GM18858 (cell line): ENCODE results near the gene PRCP.

ENCODE experiments used
- ATAC-seq: cut with Tn5 transposase; IDR thresholded peaks from one replicate; pipeline ENCODE4 v1.9.1; 2021; ENCODE audit not compliant: unreplicated experiment

The PRCP gene

DNA sequence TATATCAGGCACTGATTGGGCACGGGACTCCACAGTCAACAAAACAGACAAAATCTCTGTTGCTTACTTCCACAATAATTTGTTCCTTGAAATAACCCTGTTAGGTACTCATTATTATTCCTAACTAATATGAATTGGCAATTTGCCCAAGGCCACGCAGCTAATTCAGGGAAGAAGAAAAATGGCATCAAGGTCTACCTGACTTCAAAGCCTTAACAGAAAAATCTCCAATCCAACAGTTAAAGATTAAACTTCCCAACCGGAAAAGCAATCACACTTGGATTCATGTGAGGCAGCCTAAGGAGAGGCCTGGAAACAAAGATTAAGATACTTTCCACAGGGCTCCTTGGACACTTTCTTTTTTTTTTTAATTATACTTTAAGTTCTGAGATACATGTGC lies 68.9 kb downstream of the PRCP start:
- ATAC-seq = no peak

DNA sequence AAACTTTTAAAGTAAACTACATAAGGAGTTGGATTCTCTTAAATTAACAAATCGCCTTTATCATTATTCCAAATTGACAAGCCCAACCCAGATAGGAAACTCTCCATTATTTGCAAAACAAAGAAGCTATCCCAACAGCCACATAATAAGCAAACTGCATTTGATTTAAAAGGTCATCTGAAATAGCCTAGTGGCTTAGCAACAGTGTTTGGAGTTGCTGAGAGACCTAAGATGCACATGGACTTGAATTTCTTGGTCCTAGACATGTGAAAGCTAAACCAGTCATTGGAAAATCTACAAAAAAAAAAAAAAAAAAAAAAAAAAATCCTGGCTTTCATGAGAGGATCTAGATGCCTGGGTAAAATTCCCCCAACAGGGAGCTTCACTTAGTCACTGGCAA lies 69.5 kb downstream of the PRCP start:
- ATAC-seq = no peak

DNA sequence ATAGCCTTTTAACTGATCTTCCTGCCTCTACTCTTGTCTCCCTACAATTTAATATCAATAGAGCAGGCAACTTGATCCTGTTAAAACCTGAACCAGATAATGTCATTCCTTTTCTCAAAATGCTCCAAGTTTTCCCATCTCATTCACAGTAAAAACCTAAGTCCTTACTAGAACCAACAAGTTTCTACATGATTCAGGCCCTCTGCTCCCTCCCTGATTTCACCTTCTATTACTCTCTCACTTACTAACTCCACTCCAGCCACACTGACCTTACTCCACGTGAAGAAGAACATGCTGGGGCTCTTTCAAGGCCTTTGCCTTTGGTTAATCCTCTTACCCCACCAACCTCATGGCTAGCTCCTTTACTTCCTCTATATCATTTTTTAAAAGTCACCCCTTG lies 71.1 kb downstream of the PRCP start:
- no peak for ATAC-seq

DNA sequence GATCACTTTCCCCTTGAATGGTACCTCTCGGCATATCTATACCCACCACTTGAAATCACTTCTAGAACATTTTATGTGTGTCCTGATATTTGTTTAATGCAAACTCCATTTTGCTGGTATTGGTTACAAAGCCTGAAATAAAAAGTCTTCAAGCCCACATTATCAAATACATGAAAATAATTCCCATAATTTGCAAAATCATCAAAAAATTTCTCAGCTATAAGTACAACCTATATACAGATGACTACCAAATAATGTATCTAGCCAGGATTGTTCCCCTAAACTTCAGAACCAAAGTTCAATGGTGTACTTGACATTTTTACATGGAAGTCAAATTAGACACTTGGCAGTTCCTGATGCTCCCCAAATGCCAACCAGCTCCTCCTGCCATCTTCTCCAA lies 71.8 kb downstream of the PRCP start:
- ATAC-seq = no peak

DNA sequence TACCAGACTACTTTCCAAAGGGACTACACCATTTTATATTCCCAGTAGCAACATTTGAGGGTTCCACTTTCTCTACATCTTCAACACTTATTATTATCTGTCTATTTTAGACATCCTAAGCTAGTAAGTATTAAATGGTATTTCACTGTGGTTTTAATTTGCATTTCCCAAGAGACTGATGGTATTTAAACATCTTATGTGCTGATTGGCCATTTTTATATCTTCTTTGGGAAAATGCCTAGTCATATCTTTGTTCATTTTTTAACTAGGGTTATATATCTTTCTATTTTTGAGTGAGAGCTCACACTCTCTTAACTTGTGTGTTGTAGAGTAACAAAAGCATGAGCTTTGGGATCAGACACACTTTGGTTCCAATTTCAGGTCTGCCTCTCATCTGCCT lies 73.7 kb downstream of the PRCP start:
- no peak for ATAC-seq

DNA sequence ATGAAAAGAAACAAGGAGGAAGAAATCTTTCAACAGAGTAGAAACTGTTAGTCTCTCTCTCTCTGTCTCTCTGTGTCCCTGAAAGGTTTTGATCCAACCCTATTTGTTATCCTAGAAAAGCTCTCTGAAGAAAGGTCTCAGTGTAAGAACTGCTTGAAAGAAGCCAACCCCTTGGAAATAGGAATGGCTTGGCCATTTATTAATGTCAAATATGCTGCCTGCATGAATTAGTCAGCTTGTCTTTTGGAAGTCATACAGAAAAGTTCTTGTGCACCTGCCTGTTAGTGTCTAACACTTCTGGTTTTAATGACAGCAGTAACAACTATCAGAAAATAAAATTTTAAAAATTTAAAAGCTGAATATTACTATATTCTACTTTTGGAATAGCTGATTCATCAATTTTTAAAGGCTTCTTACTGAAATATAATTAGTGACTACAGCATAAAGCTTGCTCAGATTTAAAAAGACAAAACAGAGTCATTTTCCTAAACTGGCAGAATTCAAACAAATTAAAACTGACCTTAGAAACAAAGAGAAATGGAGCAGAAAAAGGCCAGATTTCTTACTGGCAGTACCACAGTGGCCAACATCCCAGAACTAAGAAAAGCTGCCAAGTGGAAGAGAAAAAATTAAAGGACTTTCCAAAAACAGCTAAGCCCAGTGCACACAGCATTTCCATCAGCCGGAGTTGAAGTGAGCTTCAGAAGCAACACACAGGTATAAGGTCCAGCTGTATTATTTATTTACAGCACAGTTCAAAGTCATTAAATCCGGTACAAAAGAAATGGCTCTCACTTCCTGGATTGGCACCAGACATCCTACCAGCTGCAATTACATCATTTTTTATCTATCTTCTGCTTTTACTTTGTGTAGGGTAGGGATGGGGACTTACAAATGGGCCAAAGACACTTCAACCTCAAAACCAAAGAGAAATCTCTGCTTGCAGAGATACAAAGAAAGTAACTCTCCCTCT lies 76.3 kb downstream of the PRCP start:
- no peak for ATAC-seq

DNA sequence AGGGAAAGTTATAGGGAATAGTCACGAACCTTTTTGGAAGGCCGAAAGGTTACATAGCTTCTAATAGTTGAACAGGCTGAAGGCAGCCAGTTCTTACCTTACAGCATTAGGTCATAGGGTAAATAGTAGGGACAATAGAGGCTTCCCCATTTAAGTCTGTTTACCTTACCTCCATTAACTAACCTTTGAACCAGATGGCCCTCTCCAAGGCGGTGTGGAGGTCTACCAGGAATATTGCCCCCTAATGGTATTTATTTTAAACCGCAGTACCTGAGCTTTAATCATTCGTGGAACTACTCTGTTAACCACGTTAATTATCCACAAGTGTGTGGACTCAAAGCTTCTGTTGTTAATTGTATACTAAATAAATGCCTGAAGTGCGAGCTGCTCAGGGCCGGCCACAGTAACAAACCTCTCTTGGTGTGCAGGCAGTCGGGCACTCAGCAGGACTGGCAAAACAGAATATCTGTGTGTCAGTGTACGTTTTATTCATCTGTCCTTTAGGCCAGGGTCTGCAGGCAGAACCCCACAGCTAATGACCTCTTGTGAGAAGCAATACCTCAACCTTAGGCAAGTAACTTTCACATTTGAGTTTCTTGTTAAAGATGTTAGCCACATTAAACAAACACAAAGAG lies 81.7 kb downstream of the PRCP start:
- ATAC-seq = no peak

DNA sequence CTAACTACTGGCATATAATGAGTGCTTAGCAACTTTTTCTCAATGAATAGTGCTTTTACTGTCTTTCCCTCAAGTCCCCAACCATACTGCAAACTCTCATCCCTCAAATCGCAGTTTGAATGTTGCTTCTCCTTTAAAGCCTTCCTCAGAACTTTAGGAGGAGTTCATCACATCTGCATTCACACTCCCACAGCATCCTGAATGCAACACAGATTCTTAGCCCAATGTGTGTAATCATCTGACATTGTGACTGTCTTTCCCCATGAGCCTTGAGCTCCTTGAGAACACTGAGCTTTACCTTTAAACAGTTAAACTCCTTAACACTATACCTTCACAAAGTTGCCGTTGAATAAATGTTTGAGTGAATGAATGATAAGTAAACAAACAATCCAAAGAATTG lies 84.8 kb downstream of the PRCP start:
- ATAC-seq = no peak

DNA sequence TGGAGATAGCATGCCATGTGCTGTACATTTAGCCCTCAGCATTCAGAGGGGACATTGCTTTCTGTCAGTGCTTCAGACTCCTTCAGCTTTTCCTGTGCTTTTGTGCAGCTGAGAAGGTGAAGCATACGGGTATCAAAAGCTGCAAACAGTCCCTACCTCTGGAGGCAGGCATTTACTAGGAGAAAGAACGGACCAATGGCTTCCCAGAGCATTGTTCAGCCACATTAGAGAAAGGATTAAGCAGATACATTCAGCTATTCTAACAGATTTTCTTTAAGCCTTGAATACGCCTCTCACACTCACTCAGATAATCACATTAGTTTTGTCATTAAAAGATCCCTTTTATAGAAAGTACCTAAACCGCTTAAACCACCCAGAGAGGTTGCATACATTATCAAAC lies 85.9 kb downstream of the PRCP start:
- ATAC-seq = no peak

DNA sequence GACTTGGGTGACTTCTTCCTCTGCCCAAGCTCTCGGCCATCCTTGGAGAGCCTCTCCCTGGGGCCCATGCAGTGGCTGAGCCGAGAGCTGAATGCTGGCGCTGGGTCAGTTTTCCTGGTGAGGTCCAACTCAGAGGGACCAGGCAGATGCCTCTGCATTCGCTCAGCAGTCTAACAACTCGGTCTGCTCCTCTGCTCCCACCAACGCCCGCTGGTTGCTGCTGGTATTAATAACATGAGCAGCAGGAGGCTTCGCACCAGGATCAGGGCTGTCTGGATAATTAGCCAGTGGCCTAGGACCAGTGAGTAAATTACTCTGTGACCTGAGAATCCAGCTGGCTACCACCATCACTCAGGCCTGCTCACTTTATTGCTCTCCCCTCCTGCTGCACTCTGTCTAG lies 88.9 kb downstream of the PRCP start:
- ATAC-seq = no peak

DNA sequence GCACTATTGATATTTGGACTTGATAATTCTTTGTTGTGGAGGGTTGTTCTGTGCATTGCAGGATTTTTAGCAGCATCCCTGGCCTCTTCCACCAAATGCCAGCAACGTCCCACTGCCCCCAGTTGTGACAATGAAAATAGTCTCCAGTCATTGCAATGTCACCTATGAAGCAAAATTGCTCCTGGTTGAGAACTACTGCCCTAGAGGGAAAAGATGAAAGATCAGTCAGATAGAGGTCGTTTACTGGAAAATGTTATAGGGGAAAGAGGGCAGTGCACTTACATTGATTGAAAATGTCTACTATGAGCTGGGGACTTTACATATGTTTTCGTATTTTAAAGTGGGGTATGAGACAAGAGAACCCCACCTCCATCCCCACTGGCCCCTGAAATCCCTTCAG lies 89.5 kb downstream of the PRCP start:
- no peak for ATAC-seq

DNA sequence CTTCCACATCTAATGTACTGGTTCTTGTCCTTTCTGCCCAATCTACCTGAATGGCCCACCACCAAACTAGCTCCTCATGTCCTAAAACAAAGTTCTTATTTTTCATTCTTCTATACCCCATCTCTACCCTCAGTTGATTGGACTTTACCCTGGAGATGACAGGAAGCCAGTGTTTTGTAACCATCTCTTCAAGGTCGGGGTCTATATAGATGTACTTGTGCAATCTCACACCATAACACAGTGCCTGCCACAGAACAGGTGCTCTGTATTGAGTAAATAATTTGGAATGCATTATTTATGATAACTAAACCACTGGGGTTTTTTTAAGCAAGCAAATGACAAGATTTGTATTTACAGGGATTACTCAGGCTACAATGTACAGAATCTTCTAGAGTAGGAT lies 89.9 kb downstream of the PRCP start:
- ATAC-seq = no peak

DNA sequence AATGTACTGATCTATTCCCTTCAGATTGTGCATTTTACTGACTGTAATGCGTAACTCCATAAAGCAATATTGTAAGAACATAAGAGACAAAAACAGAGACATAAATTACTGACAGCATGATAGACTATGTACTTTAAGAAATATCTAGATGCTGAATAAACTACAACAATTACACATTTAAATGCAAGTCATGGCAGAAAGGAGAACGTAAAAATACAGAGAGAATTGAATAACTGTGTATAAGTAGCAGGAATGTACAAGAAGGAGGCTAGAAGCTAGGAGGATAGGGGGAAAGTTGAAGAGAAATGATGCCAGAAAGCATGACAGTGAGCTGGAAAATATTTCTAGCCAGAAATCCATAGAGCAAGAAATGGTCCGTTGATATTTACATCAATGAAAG lies 92.6 kb downstream of the PRCP start:
- ATAC-seq = no peak

DNA sequence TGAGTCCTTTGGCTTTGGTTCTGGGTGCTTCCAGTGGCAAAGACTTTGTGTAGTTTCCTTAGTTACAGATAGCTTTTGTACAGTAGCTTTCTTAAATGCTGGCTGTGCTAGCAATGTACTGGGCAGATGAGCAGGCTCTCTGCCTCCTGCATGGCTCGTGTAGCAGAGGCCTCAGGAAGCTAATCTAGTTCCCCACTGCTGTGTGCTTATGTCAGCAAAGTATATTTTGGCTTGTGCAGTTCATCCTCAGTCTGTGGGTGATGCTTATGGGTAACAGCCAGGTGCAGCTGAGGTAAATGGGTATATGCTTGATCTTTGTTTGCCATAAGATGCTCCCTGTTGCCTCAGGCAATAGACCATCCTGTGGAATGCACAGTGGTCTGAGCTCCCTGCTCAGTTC lies 97.5 kb downstream of the PRCP start:
- no peak for ATAC-seq

DNA sequence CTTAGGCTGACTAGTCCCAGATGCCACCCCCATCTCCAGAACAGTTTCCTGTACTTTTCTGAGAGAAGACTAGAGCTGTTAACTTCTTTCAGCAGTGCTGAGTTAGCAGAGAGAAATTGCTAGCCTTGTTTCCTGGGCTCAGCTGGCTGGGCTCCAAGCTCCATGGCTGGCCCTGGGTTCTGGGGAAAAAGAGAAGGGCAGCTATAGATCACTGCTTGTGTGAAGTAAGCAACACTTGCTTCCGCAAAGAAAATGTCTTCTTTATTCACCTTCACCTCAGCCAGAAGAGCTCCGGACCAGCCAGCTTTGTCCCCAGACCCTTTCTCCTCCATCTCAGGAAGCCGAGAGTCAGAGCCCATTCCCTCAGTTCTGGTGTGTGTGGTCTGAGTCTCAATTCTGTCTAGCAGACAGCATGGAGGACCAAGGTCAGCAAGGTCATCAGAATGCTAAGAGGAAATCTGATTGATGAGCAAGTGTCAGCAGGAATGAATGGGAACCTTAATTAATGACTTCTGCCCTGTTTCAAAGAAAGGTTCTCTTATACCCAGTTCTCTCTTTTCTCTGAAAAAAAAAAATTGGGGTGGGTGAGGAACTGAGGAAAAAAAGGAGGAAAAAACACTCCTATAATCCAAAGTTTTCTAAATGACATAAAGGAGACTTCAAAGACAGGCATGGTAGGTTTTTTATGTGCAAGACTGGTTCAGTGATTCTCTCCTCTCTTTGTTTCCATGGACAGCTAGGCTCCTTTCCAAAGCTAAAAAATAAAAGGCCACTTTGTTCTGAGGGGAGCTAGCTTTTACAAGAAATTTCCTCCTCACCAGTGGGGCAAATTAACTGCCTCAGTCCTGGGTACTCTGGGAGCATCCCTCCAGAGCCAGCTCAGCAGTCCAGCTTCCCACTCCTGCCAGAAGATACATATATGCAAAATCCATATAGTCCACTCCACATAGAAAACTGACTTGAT lies 103.0 kb downstream of the PRCP start:
- no peak for ATAC-seq

DNA sequence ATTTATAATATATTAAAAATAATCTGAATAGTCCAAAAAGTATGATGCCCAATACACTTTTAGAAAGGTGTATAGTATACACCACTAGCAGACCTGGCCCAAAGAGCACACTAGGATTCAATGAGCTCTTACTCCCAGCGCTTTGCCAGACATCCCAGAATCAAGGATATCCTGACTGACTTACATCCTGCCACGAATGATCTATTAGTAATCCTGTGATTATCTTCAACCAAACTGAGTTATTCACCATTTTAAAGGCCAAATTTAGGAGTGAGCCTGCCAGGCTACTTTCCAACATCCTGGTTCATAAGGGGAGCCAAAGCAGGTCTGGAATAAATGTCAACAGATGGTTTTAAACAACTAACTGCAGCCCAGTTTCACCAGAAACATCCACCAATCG lies 105.7 kb downstream of the PRCP start:
- no peak for ATAC-seq

DNA sequence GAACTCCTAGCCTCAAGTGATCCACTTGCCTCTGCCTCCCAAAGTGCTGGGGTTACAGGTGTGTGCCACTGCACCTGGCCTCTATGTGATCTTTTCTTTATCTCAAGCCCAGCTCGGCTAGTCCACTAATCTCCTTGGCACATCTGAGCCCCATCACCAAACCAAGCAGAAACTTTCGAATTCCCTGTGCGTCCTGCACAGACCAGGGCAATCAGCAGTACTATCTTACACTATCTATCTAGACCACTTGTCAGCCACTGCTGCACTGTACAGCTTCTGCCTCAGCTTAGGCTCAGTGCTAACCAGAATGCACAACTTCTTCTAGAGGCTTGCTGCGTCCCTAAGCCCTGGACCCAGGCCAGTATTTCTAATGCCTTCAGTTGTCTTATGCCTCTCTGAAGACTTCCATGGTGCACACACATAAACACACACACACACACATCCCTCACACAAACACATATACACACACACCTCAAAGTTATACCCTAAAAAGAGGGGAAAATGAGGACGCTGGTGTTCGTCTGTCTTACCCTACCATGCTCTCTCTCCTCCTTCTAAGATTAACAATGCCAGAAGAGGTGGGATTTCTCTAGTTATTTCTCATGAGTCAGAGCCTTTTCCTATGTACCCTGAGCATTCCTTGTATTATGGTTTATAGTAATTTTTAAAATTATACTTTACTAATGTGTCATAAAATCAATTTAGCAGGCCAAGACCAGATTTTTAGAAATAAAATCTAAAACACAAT lies 107.2 kb downstream of the PRCP start:
- no peak for ATAC-seq

DNA sequence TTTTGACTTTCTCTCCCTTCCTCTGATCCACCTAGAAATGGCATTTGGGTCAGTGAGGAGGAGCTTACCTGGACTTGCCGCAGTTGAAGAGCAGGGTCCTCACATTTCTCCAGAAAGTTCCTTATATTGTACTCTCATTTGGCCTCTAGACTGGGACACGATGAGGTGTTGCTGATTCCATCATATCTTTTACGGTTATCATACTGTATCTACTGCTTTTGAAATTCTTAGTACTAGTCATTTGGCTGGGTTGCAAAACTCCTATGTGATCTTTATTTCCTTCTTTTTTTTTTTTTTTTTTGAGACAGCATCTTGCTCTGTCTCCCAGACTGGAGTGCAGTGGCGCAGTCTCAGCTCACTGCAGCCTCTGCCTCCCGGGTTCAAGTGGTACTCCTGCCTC lies 107.9 kb downstream of the PRCP start:
- no peak for ATAC-seq

DNA sequence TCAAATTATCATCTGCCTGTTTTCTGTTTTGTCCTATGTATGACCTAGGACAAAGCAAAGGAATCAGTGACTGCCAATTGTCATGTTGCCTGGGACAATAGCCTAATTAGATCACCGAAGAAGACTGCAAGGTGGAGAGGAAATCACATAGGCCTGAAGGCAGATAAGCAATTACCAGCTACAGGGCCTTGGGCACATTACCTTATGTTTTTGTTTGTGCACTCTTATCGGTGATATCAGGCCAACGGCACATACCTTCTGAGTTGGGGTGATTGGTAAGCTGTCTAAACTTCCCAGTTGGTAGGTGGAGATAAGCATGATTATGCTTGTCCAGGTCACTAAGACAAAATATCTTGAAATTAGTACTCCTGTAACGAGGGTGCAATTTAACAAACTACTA lies 108.5 kb downstream of the PRCP start:
- ATAC-seq = no peak

DNA sequence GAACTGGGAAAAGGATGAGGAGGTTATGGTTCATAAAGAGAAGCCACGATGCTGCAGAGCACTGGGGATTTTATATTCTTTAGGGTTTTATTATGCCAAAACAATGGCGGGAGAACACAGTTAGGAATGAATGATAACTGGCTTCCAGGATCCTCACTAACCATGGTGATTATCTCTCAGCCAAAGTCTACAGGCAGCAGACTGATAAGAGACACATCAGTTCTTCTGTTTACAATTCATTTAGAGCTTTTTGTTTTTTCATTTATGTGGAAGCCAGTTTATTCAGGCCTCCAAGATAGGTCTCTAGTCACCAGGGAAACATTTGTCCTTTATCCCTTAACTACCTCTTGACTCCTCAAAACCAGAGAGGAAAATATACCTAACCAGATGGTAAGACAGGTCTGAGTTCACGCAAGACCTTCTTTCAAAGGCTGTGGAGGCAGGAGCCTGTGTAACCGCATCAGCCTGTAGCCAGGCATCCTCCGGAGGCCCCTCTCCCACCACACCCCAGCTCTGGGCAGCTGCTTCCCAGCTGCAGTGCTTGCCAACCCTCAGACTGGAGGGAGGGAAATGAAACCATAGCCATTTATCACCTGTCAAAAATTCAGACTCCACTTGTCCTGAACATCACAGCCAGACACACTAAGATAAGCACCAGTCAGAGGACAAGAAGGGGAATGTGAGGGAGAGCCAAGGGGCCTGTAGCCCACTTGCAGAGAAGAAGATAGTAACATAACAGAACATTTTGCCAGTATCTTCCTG lies 109.3 kb downstream of the PRCP start:
- ATAC-seq = no peak
